GM12878 (cell line): ENCODE measurements around the gene PRKN. TPM values are rescaled to one million over a fixed set of nuclear protein-coding genes. Genes with fewer than 3 reads are reported as not detected.

Experiments
- ATAC-seq: fragments of 200-7000 bp; cut with Tn5 transposase; 3 replicates; pipeline ENCODE4 v1.9.1; 2020; ENCODE audit warnings: mild to moderate bottlenecking, moderate library complexity
- BruUV-seq: library from RNA; stranded (reverse); fragments of 400-500 nt; replicated peaks from 2 replicates; lab custom pipeline; 2021; lab: Mats Ljungman, UMichigan
- CTCF ChIA-PET: fragments of 300-600 bp; sonication (Branson Sonifier 250); formaldehyde crosslinking; extraction: SDS; loops from one replicate; lab custom pipeline; 2021; ENCODE audit warnings: inconsistent platforms; lab: Yijun Ruan, JAX
- POLR2A ChIA-PET: fragments of 350-600 bp; formaldehyde crosslinking; extraction: SDS; loops from one replicate; lab custom pipeline; 2021; ENCODE audit warnings: inconsistent platforms; lab: Charles Lee
- RAD21 ChIA-PET: fragments of 300-600 bp; sonication (Branson Sonifier 250); formaldehyde crosslinking; loops from one replicate; lab custom pipeline; 2023; ENCODE audit warnings: antibody characterized with exemption; ENCODE audit not compliant: unreplicated experiment; lab: Charles Lee
- SMC1A ChIA-PET: fragments of 300-600 bp; sonication (Branson Sonifier 250); formaldehyde crosslinking; loops from one replicate; lab custom pipeline; 2023; ENCODE audit not compliant: unreplicated experiment, uncharacterized antibody; lab: Charles Lee
- DNase-seq: peaks from one replicate; pipeline ENCODE4 v3.0.0-alpha.2; 2011; ENCODE audit warnings: low read depth, low spot score
- FAIRE-seq: peaks from 3 replicates; lab custom pipeline; 2011; peaks lifted over from hg19 to GRCh38; lab: Jason Lieb, UNC
- H2AFZ ChIP-seq: 2 replicates; pipeline ENCODE4 v1.6.0; 2011; ENCODE audit warnings: low read depth, low read length, control low read depth; ENCODE audit not compliant: control insufficient read depth
- H3K27ac ChIP-seq: 2 replicates; pipeline ENCODE4 v1.5.1; 2011; ENCODE audit warnings: control low read depth; ENCODE audit not compliant: control insufficient read depth, insufficient read depth
- H3K27me3 ChIP-seq, 2 experiments: replicated peaks in 1 of 2; 2 replicates each; pipeline versions ENCODE4 v1.6.0 to v1.6.1; 2011; ENCODE audit warnings: low read length in 1 of 2; ENCODE audit not compliant: control insufficient read depth in 2 of 2, insufficient read depth in 2 of 2
- H3K36me3 ChIP-seq, 2 experiments: 2 replicates each; pipeline ENCODE4 v1.5.1; 2011; ENCODE audit warnings: low read length in 1 of 2; ENCODE audit not compliant: control insufficient read depth in 2 of 2, insufficient read depth in 2 of 2
- H3K4me1 ChIP-seq: 2 replicates; pipeline ENCODE4 v1.6.1; 2011; ENCODE audit warnings: mild to moderate bottlenecking, low read length, moderate library complexity, mixed read lengths; ENCODE audit not compliant: control insufficient read depth, insufficient read depth
- H3K4me2 ChIP-seq: 2 replicates; pipeline ENCODE4 v1.6.0; 2011; ENCODE audit warnings: control low read depth; ENCODE audit not compliant: control insufficient read depth, insufficient read depth
- H3K4me3 ChIP-seq: fragments of 200-600 bp; sonication (generic); 2 replicates; pipeline ENCODE4 v1.5.1; 2016
- H3K79me2 ChIP-seq: 2 replicates; pipeline ENCODE4 v1.6.0; 2011; ENCODE audit warnings: low read length; ENCODE audit not compliant: control insufficient read depth, insufficient read depth
- H3K9ac ChIP-seq: 2 replicates; pipeline ENCODE4 v1.8.0; 2011; ENCODE audit warnings: low read length, control low read depth, mixed read lengths; ENCODE audit not compliant: control insufficient read depth, insufficient read depth
- H3K9me3 ChIP-seq: replicated peaks from 3 replicates; pipeline ENCODE4 v1.5.1; 2011; ENCODE audit warnings: mild to moderate bottlenecking, low read length; ENCODE audit not compliant: control insufficient read depth, insufficient read depth
- H4K20me1 ChIP-seq: 2 replicates; pipeline ENCODE4 v1.6.0; 2011; ENCODE audit not compliant: control insufficient read depth, insufficient read depth
- BRCA1 ChIP-seq: IDR thresholded peaks from 2 replicates; pipeline ENCODE4 v1.6.1; 2011; ENCODE audit warnings: low read depth, low read length, improper control_type of control experiment
- CHD4 ChIP-seq: fragments of 200-600 bp; sonication (generic); IDR thresholded peaks from 2 replicates; pipeline ENCODE4 v1.6.1; 2016; ENCODE audit warnings: mild to moderate bottlenecking
- LARP7 ChIP-seq: fragments of 450-650 bp; IDR thresholded peaks from 2 replicates; pipeline ENCODE4 v1.6.1; 2017; ENCODE audit warnings: mild to moderate bottlenecking
- MEF2A ChIP-seq: IDR thresholded peaks from 2 replicates; pipeline ENCODE4 v1.6.1; 2011; ENCODE audit warnings: low read depth, mild to moderate bottlenecking, low read length, moderate library complexity; ENCODE audit not compliant: insufficient read depth
- NFIC ChIP-seq: IDR thresholded peaks from 2 replicates; pipeline ENCODE4 v1.6.1; 2012; ENCODE audit warnings: low read depth, mild to moderate bottlenecking, inconsistent platforms, low read length, moderate library complexity
- NR2F1 ChIP-seq: fragments of 450-650 bp; conservative IDR thresholded peaks from 2 replicates; pipeline ENCODE4 v1.6.1; 2017; ENCODE audit warnings: mild to moderate bottlenecking
- POLR2AphosphoS2 ChIP-seq: IDR thresholded peaks from 2 replicates; pipeline ENCODE4 v1.6.1; 2011; ENCODE audit warnings: low read depth, mild to moderate bottlenecking, low read length, improper control_type of control experiment, moderate library complexity
- POU2F2 ChIP-seq: IDR thresholded peaks from 3 replicates; pipeline ENCODE4 v1.6.1; 2011; ENCODE audit warnings: low read depth, mild to moderate bottlenecking, low read length, borderline replicate concordance
- SMAD1 ChIP-seq: fragments of 450-650 bp; IDR thresholded peaks from 2 replicates; pipeline ENCODE4 v1.6.1; 2018; ENCODE audit warnings: mild to moderate bottlenecking, low read depth; ENCODE audit not compliant: partially characterized antibody
- SUZ12 ChIP-seq: fragments of 200-600 bp; sonication (generic); IDR thresholded peaks from one replicate; pipeline ENCODE4 v1.6.1; 2018; ENCODE audit warnings: antibody characterized with exemption, mild to moderate bottlenecking; ENCODE audit not compliant: unreplicated experiment
- TCF3 ChIP-seq: IDR thresholded peaks from 2 replicates; pipeline ENCODE4 v1.6.1; 2012; ENCODE audit warnings: low read depth, mild to moderate bottlenecking, low read length, borderline replicate concordance; ENCODE audit not compliant: insufficient read depth
- ZNF207 ChIP-seq: fragments of 450-650 bp; IDR thresholded peaks from 2 replicates; pipeline ENCODE4 v1.6.1; 2014; ENCODE audit warnings: antibody characterized with exemption, mild to moderate bottlenecking, borderline replicate concordance
- ZSCAN29 ChIP-seq: fragments of 450-650 bp; IDR thresholded peaks from 2 replicates; pipeline ENCODE4 v1.6.1; 2017; ENCODE audit warnings: mild to moderate bottlenecking, moderate library complexity
- WGBS: methylation state at CpG from one replicate; pipeline ENCODE4 v1.1.6; 2016; ENCODE audit warnings: low lambda C conversion rate; ENCODE audit not compliant: insufficient replicate concordance, insufficient coverage; ENCODE audit errors: missing lambda C conversion rate; 5-methylcytosine and 5-hydroxymethylcytosine counted together
- in situ Hi-C: fragments of 300-500 bp; cut with MboI; formaldehyde crosslinking; loops from 9 replicates; pipeline ENCODE4 v1.14.3; 2018; ENCODE audit warnings: mixed read lengths
- intact Hi-C: fragments of 100-400 bp; cut with micrococcal nuclease; formaldehyde crosslinking; loops from one replicate; pipeline ENCODE4 v1.14.2; 2022; ENCODE audit not compliant: unreplicated experiment
- polyA plus RNA-seq, 11 experiments: library from polyadenylated mRNA; depleted of rRNA in 4 of 11; unstranded in 6 of 11; stranded (reverse) in 5 of 11; fragments of >200 nt; fragmentation: Nextera tagmentation in 4 of 11; fragmentation: Illumina TruSeq in 1 of 11; extraction: Ambion mirVana in 4 of 11; extraction: Trizol in 1 of 11; gene quantifications; 1 replicate in 1 of 11; 2 replicates in 10 of 11; pipeline versions ENCODE4 v1.2.1 to v1.2.3, GENCODE V29; 2011 to 2016; ENCODE audit warnings: inconsistent platforms in 2 of 11, missing spikeins in 2 of 11, low read depth in 1 of 11
- total RNA-seq, 4 experiments: library from RNA; depleted of rRNA in 3 of 4; stranded (reverse); fragments of >200 nt in 3 of 4; fragmentation: Illumina TruSeq in 1 of 4; extraction: Trizol in 1 of 4; gene quantifications; 2 replicates each; pipeline versions ENCODE4 v1.2.1 to v1.2.3, GENCODE V29; 2013 to 2021
- TF ChIP-seq, protein P1 (sequence below): fragments of 450-650 bp; IDR thresholded peaks from 2 replicates; pipeline ENCODE4 v1.6.1; 2017; ENCODE audit warnings: borderline replicate concordance
- TF ChIP-seq, protein P2 (sequence below): fragments of 450-650 bp; formaldehyde crosslinking; IDR thresholded peaks from 2 replicates; pipeline ENCODE4 v1.4.0; 2020; ENCODE audit warnings: mild to moderate bottlenecking, moderate library complexity
- TF ChIP-seq, protein P3 (sequence below): IDR thresholded peaks from 2 replicates; pipeline ENCODE4 v1.6.1; 2011; ENCODE audit warnings: borderline replicate concordance, low read depth, mild to moderate bottlenecking, moderate library complexity, mixed read lengths, low read length; ENCODE audit not compliant: insufficient read depth; ENCODE audit errors: extremely low read length

PRKN gene
- total and polyA plus RNA-seq, 10 of the 15 experiments (the other 5 are each of a cell fraction or from before 2014, with no cell fraction given) = 0.06 to 0.09 TPM; not detected in 8

DNA sequence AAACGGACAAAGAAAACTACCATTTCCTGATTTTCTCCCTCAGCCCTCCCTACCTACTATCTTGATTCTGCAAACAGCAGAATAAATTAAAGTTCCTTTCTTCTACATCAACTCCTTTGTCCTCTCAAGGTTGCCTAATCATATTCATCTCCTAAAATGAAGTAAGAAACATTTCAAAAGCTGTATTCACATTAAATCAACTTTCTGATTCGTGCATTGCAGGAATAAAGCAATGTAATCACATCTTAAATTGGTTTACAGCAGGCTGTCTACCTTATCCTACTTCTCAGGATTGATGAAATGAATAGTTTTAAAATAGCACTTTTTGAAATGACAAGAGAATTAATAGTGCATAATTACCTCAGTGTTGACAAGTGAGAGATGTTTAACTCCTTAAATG is 25.1 kb downstream of the PRKN start (continued):
- TF ChIP-seq, protein P1, sequence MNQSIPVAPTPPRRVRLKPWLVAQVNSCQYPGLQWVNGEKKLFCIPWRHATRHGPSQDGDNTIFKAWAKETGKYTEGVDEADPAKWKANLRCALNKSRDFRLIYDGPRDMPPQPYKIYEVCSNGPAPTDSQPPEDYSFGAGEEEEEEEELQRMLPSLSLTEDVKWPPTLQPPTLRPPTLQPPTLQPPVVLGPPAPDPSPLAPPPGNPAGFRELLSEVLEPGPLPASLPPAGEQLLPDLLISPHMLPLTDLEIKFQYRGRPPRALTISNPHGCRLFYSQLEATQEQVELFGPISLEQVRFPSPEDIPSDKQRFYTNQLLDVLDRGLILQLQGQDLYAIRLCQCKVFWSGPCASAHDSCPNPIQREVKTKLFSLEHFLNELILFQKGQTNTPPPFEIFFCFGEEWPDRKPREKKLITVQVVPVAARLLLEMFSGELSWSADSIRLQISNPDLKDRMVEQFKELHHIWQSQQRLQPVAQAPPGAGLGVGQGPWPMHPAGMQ = no peak

DNA sequence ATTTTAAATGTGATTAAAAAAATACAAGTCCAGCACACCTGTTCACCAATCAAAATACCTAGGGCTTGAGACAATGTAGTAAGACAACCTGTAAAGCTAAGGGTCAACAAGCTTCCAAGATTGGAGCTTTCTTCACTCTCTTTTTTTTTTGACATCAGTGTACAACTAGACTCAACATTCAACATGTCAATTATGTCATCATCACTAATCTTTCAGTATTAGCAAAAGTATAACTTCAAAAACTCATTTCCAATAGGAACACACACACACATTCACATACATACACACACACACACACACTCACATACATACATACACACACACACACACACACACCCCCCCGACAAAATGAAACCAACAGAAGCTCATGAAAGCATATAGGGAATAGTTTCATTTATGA is 26.0 kb downstream of the PRKN start:
- ATAC-seq (no peak), DNase-seq (no peak)
- Histone ChIP-seq H3K4me1 (no peaks in the 10 kb centered on the region), H3K79me2 (no peaks in the 10 kb centered on the region), H3K27ac (no peak overlapping the region), H4K20me1 (no peaks in the 10 kb centered on the region), H3K36me3 (no peaks in the 10 kb centered on the region), H3K4me3 (no peak overlapping the region), H3K9ac (no peak overlapping the region), H3K4me2 (no peak overlapping the region), H3K9me3 (no peaks in the 10 kb centered on the region), H3K27me3 (no peaks in the 10 kb centered on the region; a peak in 1 of 4 replicates), H2AFZ (no peak overlapping the region)
- 0% methylated on average over 1 of the region's 1 CpG for WGBS
- in situ Hi-C loops = no loop called here
- BruUV-seq = no TSS peak
- POLR2A ChIA-PET = no interaction called here
- CTCF ChIA-PET = interaction anchor here (0.6 kb wide), 1 partner anchor 1798 kb away, joined by 4 read pairs; no protein-coding TSS in a partner anchor
- RAD21 ChIA-PET = no interaction called here
- SMC1A ChIA-PET = no interaction called here
- TF ChIP-seq POLR2AphosphoS2 (no peak), SUZ12 (no peak), MEF2A (no peak), SMAD1 (no peak), ZNF207 (no peak), TCF3 (no peak), NR2F1 (no peak), POU2F2 (no peak), CHD4 (no peak), BRCA1 (no peak), LARP7 (no peak), NFIC (no peak), ZSCAN29 (no peak)
- TF ChIP-seq, protein P2, sequence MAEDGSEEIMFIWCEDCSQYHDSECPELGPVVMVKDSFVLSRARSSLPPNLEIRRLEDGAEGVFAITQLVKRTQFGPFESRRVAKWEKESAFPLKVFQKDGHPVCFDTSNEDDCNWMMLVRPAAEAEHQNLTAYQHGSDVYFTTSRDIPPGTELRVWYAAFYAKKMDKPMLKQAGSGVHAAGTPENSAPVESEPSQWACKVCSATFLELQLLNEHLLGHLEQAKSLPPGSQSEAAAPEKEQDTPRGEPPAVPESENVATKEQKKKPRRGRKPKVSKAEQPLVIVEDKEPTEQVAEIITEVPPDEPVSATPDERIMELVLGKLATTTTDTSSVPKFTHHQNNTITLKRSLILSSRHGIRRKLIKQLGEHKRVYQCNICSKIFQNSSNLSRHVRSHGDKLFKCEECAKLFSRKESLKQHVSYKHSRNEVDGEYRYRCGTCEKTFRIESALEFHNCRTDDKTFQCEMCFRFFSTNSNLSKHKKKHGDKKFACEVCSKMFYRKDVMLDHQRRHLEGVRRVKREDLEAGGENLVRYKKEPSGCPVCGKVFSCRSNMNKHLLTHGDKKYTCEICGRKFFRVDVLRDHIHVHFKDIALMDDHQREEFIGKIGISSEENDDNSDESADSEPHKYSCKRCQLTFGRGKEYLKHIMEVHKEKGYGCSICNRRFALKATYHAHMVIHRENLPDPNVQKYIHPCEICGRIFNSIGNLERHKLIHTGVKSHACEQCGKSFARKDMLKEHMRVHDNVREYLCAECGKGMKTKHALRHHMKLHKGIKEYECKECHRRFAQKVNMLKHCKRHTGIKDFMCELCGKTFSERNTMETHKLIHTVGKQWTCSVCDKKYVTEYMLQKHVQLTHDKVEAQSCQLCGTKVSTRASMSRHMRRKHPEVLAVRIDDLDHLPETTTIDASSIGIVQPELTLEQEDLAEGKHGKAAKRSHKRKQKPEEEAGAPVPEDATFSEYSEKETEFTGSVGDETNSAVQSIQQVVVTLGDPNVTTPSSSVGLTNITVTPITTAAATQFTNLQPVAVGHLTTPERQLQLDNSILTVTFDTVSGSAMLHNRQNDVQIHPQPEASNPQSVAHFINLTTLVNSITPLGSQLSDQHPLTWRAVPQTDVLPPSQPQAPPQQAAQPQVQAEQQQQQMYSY (CRISPR knock-in tag) = no peak
- TF ChIP-seq, protein P3, sequence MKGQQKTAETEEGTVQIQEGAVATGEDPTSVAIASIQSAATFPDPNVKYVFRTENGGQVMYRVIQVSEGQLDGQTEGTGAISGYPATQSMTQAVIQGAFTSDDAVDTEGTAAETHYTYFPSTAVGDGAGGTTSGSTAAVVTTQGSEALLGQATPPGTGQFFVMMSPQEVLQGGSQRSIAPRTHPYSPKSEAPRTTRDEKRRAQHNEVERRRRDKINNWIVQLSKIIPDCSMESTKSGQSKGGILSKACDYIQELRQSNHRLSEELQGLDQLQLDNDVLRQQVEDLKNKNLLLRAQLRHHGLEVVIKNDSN = no peak
- TF ChIP-seq, all 136 proteins: peak for 0
- no peak for FAIRE-seq
- intact Hi-C loops = no loop called here
